Measurements from ENCODE around the gene MBNL1.
A peak's percentile ranks its signal among the peaks of the same experiment; 100 is the strongest.

DNA sequence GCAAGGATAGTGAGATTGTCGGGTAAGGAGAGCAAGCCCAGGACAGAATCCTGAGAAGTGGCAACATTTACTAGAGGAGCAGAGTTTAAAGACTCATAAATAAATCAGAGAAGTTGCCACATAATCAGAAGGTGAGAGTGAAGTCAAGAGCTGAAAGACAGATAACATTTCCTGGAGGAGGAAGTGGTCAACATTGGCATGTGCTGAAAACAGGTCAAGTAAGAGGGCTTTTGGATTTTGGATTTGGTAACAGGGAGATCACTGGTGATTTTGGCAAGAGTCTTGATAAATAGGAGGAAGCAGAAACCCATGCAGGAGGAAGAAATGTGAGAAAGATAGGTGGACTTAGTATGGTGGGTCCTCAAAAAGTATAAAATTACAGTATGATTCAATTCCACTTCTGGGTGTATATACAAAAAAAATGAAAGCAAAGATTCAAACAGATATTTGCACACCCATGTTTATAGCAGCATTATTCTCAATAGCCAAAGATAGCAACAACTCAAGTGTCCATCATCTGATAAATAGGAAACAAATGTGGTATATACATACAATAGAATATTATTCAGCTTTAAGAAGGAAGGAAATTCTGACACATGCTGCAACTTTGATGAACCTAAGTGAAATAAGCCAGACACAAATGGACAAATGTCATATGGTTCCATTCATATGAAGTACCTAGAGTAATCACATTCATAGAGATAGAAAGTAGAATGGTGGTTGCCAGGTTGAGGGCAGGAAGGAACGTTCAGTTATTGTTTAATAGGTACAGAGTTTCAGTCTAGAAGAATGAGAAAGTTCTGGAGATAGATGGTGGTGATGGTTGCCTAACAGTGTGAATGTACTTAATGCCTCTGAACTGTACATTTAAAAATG, 27.3 kb upstream of the MBNL1 start:
- TF ChIP-seq CTCF (IDR thresholded peaks at IDR 0.05) (no peak), POLR2A (IDR thresholded peaks at IDR 0.05) (no peak), EP300 (IDR thresholded peaks at IDR 0.05) (peak in 1 of 4 donors; percentile 65), POLR2AphosphoS5 (IDR thresholded peaks at IDR 0.05) (peak in 1 of 2 donors; percentile 17)

Measured in upper lobe of left lung (tissue), 4 donors.